HG03103 (cell line): ENCODE measurements around the gene TUBA3E.
A peak's percentile ranks its signal among the peaks of the same experiment; 100 is the strongest.
"Not testable (repeated sequence)": the region's sequence is repeated elsewhere in the genome, so short reads cannot be mapped to it uniquely, and the experiment has no call there.

Experiments used
- ATAC-seq: cut with Tn5 transposase; IDR thresholded peaks from one replicate; pipeline ENCODE4 v1.9.1; 2021; ENCODE audit warnings: low read depth; ENCODE audit not compliant: unreplicated experiment

The TUBA3E gene

GRCh38 chr2:130165293-130166016 is 32.8 kb downstream of the TUBA3E start:
- no peak for ATAC-seq

DNA sequence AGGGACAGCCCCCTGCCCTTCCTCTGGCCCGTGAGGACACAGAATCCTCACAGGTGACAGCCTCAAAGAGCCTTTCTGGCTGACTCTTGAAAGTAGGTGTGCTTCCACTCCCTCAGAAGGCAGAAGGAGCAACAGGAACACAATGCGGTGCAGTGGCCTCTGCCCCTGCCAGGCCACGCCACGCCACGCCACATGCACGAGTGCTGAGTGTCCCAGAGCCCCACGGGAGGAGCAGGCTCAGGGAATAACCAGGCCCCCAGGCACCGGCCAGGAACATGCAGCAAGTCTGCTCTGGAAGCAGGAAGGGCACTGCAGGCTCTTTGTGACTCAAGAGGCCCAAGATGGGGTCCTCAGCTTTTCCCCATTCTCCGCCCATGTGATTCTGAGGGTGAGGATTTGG is 35.3 kb downstream of the TUBA3E start:
- no peak for ATAC-seq

DNA sequence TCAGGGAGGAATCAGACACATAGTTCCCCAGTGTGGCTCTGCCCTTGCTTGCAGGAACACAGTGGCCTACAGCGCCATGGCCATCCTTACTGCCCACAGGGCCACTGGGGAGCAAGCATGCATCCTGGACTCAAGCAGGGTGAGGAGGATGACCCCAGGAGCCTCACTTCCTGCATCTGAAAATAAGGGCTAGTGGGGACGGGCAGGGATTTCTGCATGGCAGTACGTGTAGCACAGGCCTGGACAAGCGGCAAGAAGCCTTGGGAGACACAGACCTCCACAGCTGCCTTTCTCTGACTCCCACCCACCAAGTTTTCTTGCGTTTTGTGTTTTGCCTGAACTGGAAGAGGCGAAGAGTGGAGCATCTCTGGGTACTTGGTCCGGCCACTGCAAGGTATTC is 35.8 kb downstream of the TUBA3E start:
- ATAC-seq: not testable (repeated sequence)

GRCh38 chr2:130160838-130161705 is 37.2 kb downstream of the TUBA3E start:
- not testable (repeated sequence) for ATAC-seq

GRCh38 chr2:130160131-130160530 is 38.1 kb downstream of the TUBA3E start:
- no peak for ATAC-seq

DNA sequence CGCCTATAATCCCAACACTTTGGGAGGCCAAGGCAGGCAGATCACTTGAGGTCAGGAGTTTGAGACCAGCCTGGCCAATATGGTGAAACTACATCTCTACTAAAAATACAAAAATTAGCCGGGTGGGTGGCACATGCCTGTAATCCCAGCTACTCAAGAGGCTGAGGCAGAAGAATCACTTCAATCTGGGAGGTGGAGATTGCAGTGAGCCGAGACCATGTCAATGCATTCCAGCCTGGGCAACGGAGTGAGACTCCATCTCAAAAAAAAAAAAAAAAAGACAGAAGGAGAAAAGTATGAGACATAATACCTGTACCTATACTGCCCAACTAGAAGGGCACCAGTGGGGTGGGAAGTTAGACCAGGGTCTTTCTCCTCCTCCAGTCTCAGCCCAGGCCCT is 38.9 kb downstream of the TUBA3E start:
- ATAC-seq: not testable (repeated sequence)

GRCh38 chr2:130158631-130159030 is 39.6 kb downstream of the TUBA3E start:
- ATAC-seq: no peak

- ATAC-seq: peak; percentile 82
These were observed 40.3 kb downstream of the TUBA3E start for GRCh38 chr2:130157825-130158514.

- ATAC-seq: peak; percentile 29
These were observed 40.9 kb downstream of the TUBA3E start for GRCh38 chr2:130157354-130157753.

DNA sequence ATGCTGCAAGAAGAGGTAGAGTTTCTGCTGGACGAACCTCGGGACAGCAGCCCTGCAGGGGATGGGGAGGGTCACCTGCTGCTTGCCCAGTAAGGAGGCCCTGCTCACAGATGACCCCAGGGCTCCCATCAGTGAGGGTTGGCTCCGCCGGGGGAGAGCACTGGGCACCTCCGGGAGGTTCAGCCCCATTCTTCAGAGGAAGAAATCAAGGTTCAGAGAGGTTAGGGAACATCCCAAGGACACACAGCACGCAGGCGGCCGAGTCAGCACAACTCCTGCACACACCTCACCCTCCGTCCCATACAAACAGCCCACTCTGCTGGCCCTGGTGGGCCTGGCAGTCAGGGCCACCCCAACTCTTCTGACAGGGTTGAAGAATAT is 41.6 kb downstream of the TUBA3E start:
- ATAC-seq: no peak

DNA sequence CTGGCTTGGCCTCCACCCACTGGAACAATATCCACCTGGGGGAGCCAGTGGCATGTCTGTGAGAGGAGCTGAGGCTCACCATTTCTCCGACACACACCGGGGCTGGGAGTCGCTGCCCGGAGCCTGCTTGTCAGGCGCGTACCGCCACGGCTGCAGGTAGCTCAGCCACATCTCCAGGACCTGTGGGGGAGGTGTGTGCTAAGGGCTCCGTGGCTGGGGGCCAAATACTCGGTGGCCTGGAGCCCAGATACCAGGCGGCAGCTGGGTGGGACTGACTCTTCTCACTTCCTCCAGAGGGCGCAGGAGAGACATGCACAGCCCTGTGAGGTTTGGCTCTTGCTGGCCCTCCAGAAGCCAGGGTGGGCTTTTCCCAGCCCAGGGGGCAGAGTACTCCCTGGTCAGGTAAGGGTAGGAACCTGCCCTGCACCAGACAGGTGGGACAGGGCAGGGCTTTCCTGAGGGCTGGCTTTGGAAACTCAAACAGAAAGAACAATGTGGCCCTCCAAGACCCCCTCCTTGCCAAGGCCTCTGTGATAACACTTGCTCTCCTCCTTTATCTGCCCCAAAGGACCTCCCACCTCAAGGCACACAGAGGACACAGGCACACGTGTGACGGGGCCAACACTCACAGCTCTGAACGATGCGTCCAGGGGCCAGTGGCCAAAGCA is 42.1 kb downstream of the TUBA3E start:
- not testable (repeated sequence) for ATAC-seq

- ATAC-seq: no peak
These were observed 43.2 kb downstream of the TUBA3E start for GRCh38 chr2:130154773-130155765.

DNA sequence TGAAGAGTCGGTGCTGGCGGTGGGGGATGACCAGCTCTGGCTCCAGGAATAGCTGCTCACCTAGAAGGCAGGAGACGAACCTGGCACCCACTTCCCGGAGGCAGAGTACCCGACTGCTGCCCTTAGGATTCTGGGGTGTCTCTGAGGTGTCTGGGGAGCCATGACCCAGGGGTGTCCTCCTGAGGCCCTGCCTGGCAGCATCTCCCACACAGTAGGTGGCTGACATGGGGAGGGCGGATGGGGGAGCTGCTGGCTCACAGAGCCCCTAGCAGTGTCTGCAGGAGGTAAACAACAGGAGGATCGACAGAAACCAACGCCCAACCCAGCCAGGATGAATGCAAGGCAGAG is 43.8 kb downstream of the TUBA3E start:
- ATAC-seq: not testable (repeated sequence)

- not testable (repeated sequence) for ATAC-seq
These were observed 44.4 kb downstream of the TUBA3E start for GRCh38 chr2:130153721-130154422.

DNA sequence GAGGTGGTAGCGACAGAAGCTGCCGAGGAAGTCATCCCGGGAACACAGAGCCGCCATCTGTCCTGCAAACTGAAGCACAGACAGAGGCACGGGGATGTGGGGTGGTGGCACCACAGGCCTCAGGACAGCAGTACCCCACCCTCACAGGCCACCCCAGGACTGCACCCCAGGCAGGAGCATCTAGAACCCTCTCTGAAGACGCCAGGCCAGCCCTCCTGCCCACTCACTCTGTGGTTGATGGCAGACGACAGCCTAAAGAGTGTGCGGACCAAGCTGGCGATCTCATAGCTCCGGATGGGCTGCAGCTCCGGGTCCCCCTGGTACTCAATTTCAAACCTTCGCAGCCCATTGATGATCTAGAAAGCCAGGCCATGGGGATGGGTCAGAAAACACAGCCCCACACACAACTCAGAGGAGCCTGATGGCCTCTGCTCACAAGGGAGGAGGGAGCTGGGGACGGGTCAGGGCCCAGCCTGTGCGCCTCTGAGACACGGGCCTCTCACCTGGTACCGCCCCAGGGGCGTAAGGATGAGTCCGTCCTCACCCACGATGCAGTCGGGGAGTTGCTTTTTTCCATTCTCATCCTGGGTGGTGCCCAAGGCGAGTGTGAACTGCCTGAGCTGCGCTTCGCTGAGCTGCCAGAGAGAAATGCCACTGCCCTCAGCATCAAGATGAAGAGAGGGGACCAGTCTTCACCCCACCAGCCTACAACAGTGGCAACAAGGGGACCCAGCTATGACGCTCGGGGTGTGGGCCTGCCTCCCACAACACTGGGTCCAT is 45.2 kb downstream of the TUBA3E start:
- no peak for ATAC-seq

GRCh38 chr2:130152136-130152815 is 46.0 kb downstream of the TUBA3E start:
- ATAC-seq: not testable (repeated sequence)

GRCh38 chr2:130151145-130151512 is 47.1 kb downstream of the TUBA3E start:
- not testable (repeated sequence) for ATAC-seq
